ENCODE results near the gene ZFAND3.
A peak's percentile ranks its signal among the peaks of the same experiment; 100 is the strongest.
"Not testable (repeated sequence)": the region's sequence is repeated elsewhere in the genome, so short reads cannot be mapped to it uniquely, and the experiment has no call there.

The ZFAND3 gene

GRCh38 chr6:38016824-38017223 lies 197.3 kb downstream of the ZFAND3 start:
- DNase-seq: peak; percentile 42 to 49

DNA sequence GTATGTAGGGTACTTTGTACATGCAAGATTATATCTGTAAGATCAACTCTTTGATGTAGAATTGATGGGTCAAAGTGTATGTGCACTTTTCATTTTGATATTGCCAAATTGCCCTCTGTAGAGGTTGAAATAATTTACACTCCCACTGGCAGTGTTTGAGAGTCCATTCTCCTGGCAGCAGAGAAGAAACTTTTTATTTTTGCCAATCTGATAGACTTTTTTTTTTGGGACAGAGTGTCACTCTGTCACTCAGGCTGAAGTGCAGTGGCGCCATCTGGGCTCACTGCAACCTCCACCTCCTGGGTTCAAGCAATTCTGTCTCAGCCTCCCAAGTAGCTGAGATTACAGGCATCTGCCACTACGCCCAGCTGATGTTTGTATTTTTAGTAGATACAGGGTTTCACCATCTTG lies 199.2 kb downstream of the ZFAND3 start:
- no peak for DNase-seq

DNA sequence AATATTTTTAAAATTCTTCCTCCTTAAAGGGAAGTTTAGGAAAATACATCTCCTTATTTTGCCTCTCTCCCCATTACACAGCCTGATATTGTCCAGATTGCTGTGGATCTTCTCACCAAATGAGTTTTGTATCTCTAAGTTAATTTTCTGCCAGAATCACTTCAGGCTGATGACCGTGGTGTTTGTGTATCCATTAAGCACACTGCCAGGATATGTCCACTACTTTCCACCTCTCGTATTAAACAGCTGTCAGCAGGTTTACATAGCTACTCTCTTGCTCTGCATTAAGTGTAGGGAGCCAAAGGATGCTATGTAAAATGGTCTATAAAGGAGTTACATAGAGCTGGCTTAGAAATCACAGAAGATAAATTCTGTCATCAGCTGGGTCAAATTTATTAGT lies 201.1 kb downstream of the ZFAND3 start:
- no peak for DNase-seq

DNA sequence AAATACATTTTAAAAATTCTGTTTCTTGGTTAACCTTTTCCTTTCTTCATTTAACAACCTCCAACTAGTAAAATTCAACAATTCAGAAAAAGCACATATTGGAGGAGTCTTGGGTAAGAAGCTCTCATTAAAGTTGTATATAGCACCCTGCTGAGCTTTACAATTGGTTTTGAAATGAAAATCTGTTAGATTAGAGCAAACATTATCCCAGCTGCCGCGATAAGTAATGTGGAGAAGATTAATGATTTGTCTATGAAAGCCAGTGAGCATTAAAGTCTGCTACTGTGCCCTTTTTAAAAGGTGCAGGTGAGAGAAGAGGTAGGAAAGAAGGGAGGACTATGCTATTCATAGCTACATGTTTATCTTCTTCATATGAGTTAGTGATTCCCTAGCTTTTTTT lies 201.5 kb downstream of the ZFAND3 start:
- no peak for DNase-seq

DNA sequence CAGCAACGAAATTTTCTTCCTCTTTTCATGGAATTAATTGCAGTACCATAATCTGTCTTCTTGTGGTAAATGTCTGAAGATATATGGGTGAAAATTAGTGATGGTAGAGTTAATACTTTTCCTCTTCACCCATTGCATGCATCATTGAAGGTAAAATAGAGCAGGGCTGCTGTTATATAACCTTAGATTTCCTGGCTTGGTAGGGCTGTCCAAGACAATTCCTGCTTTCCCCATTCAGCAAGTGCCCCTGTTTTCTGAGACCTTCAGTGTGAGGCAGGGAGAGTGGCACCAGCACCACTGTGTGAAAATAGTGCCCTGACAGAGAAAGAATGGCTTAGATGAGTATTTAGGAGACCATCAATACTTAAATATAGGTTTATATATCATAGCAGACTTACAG lies 202.0 kb downstream of the ZFAND3 start:
- DNase-seq: no peak

DNA sequence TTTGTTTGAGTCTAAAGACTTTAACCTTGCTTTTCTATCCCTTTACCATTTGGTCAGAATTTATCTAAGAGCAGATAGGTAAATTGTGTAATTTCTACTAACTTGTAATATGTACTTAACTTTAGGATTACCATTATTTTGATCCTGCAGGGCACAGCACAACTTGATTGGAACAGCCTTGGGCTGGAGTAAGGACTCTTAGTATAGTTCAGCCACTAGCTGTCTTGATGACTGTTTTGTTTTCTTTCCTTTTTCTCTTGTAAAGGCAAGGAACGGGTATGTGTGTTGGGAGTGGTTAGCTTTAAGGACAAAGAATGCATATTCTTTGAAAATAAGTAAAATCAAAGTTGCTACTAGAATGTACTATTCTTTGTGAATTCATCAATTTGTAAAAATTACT lies 203.2 kb downstream of the ZFAND3 start:
- no peak for DNase-seq

- DNase-seq: no peak
Measured at GRCh38 chr6:38024908-38025307, 205.4 kb downstream of the ZFAND3 start.

DNA sequence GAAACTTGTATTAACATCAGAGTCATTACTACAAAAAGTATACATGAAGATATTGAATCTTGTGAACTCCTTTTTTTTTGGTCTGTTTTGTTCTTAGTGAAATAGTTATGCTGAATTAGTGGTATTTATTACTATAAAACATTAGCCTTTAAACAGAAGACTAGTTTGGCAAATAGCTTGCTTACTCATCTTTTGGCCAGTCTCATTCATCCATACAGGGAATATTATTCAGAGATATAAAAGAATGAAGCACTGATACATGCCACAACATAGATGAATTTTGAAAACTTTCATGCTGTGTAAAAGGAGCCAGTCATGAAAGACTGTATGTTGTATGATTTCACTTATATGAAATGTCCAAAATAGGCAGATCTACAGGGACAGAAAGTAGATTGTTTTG lies 205.9 kb downstream of the ZFAND3 start:
- DNase-seq: no peak

GRCh38 chr6:38027685-38028373 lies 208.3 kb downstream of the ZFAND3 start:
- peak in 1 of 2 donors; percentile 6 for DNase-seq

DNA sequence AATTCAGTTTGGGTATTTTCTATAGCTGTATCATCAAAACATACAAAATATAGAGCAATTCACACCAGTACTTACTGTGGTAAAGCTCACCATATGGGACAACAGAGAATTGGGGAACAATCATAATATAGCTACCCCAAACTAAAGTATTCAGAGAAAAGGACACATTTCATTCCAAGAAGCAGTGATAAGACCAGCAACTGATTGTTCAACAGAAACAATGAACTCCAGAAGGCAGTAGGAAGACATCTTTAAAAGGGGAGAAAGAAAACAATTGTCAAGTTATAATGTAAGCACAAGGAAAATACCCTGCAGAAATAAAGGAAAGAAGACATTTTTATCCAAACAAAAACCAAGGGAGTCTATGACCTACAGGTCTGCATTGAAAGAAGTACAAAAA lies 210.9 kb downstream of the ZFAND3 start:
- DNase-seq: no peak

DNA sequence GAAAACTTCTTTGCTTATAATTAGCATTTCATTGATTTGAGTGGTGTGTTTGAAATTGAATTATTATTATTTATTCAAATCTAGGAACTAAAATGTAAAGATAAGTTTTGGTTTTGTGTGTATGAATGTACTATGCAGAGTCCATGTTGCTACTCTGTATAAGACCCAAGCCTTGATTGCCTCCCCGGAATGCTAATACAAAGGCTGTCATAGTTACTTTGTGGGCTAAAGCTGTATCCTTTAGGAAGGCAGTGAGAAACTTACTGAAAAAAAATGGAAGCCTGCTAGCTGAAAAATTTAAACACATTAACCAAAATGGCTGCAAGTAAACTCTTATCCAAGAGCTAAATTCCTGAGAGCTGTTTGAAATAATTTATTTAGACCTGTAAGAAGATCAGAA lies 213.3 kb downstream of the ZFAND3 start:
- no peak for DNase-seq

DNA sequence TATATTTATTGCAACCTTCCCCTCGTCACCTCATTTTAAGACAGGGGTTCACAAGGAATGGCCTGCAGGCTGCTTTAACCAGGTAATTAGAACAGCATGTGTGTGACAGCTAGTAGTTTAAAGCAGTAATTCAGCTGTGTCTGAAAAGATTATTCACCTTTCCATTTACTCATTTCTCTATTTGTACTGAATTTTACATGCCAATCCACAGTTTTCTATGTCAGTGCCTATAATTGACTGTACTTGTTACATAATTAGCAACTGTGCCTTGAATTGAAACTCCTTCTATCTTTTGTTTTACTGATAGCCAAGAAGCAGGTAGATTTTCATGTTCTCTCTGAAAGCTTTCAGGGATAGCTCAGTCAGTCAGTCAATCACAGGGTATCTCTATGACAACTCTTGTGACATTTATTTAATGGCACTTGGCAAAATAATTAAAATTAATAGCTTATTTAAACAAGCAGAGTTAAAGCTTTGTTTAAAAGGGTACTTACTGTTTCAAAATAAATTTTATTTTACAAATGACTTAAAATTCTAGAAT lies 214.0 kb downstream of the ZFAND3 start:
- no peak for DNase-seq

DNA sequence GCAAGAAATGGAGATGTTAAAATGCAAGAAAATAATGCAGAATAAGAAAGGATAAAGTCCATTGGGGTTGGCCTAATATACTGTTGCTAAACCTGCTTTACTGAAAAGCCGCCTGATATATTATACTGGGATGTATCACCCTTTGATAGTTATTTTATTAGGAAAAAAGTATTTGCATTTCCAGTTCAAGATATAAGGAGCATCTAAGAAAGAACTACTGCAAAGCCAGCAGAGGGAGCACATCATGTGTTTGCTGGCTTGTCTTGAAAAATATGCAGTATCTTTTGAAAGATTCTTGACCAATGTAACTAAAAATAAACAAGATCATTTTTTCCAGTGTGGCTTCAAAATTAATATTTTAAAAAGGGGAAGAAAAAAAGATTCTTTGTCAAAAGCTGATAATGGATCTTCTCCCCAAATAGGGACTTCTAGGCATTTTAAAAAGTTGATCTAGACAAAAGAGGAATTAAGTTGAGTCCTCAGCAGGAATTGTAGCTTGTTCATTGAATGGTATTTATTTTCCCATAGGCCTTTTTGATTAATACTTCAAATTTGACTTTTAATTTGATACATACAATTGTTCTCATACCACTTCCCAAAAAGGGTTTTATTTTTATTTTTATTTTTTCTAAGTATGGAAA lies 214.9 kb downstream of the ZFAND3 start:
- peak in 1 of 2 donors; percentile 12 for DNase-seq

- no peak for DNase-seq
Measured at GRCh38 chr6:38035478-38035877, 216.0 kb downstream of the ZFAND3 start.

DNA sequence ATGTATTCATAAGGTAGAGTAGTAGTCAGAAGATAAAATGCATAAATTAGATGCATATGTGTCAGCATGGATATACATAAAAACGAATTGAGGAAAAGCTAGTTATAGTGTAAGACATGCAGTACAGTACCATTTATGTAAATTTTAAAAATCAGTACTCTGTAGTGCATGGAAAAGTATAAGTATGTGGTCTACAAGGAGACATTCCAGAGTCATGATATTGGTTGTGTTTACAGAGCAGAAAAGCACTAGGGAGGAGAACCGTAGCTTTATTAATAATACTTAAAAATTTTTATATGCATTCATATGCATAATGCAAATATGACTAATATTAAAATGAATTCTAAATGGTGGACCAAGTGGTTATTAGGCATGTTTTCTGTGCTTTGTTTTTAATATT lies 220.0 kb downstream of the ZFAND3 start:
- DNase-seq: no peak

GRCh38 chr6:38040254-38040653 lies 220.7 kb downstream of the ZFAND3 start:
- no peak for DNase-seq

GRCh38 chr6:38043259-38043753 lies 223.8 kb downstream of the ZFAND3 start:
- no peak for DNase-seq

- DNase-seq: no peak
Measured at GRCh38 chr6:38045701-38046305, 226.3 kb downstream of the ZFAND3 start.

DNA sequence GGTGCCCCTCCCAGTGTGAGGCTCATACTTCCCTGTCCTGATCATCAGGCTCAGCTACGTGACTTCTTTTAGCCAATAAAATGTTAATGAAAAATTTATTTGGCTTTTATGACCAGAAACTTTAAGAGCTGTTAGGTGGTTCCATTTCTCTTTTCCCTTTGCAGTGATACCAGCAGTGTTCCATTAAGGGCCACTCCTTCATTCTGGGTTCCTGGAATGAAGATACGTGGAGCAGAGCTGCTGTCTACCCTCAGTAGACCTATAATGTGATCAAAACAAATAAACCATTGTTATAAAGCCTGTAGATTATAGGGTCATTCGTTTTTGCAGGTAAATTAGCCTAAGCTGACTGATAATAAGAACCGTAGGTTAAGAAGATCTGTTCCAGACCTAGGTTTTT lies 228.0 kb downstream of the ZFAND3 start:
- no peak for DNase-seq

- DNase-seq: not testable (repeated sequence)
Measured at GRCh38 chr6:38049861-38050397, 230.4 kb downstream of the ZFAND3 start.

DNA sequence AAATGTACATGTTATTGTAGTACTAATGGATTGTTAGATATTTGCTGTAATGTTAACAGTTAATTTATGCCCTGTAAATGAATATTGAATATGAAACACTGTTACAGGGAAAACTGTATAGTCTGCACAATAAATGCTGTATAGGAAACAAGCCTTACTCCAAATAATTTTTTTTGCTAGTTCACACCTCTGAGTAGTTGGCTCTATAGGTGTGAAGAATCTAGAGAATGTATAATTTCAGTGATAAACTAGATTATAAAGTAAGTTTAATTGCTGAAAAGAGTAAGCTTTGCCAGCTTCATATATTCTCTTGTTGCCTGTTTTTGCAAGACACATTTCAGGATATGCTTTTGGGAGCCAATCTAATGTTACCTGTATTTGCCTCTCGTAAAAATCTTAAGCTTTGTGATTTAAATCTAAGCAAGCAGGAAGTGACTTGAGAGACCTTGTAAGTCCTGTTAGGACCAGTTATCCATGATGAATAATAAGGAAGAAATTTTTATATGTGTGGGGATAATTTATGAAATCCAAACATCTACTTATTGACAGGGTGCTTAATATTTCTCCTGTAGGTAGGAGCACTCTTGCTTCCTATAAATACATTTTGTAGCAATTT lies 232.4 kb downstream of the ZFAND3 start:
- no peak for DNase-seq

DNA sequence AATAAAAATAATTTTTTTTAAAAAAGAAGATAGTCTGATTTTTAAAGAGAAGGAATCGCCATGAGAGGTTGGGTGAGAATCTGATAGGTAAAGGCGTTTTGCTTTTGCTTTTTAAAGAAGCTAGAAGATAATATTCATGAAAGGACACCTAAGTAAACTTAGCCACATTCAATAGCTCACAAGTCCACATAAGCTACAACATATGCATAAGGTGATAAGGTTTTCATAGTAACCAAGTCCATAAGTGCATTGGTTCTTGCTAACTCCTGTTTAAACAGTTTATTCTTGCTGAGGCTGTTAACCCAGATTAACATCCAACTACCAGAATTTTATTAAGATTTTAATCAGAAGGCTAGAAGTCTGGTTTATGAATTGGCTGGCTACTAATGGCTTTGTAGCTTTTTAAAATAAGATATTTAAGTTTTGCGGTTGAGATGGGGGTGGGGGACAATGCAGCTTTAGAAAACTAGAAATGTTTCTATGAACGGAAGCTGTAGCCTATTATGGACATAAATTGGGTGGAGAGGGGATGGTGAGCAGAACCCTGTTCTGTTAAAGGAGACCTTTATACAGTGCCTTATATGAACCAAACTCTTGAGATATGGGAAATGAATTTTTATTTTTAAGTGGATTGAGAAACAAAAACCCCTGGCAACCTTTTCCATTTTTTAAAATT lies 235.1 kb downstream of the ZFAND3 start:
- no peak for DNase-seq

DNA sequence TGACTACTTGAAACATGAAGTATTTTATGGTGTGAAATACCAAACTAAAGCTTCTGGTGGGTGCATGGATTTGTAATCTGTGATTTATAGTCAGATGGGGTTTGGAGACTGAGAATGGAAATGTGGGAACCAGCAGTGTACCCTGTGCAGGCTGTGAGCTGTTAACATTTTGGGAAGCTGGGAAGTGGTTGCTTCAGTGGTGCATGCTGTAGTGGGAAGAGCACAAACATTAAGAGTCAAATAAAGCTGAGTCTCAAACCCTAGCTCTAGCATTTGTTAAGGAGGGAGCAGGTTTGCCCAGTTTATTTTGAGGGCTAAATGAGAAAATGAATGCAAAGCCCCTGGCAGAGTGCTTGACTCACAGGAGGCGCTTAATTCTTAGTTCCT lies 235.7 kb downstream of the ZFAND3 start:
- DNase-seq: no peak

Data from inflammatory macrophage treated with lipopolysaccharide for 1 hour (primary cell).